ENCODE results near the gene TRIM2.
"Not testable (repeated sequence)": the region's sequence is repeated elsewhere in the genome, so short reads cannot be mapped to it uniquely, and the experiment has no call there.

Gene TRIM2

GRCh38 chr4:153204247-153204671 lies at the start of gene TRIM2:
TSS of gene TRIM2 (plus strand) at chr4:153204443. CDS start at chr4:153204531, 88 bp downstream.
- no peak for DNase-seq

GRCh38 chr4:153155686-153156085 lies 48.6 kb upstream of the TRIM2 start:
- DNase-seq = no peak

- peak in 4 of 6 experiments; percentile 2 to 25 (median 12) for DNase-seq
Measured at GRCh38 chr4:153156263-153156662, 48.0 kb upstream of the TRIM2 start.

- no peak for DNase-seq
Measured at GRCh38 chr4:153156721-153157120, 47.5 kb upstream of the TRIM2 start.

- DNase-seq = no peak
Measured at GRCh38 chr4:153159016-153159415, 45.2 kb upstream of the TRIM2 start.

GRCh38 chr4:153159728-153160221 lies 44.5 kb upstream of the TRIM2 start:
- no peak for DNase-seq

- DNase-seq = no peak
Measured at GRCh38 chr4:153160821-153161220, 43.4 kb upstream of the TRIM2 start.

- no peak for DNase-seq
Measured at GRCh38 chr4:153161226-153161963, 42.8 kb upstream of the TRIM2 start.

- not testable (repeated sequence) for DNase-seq
Measured at GRCh38 chr4:153165236-153165635, 39.0 kb upstream of the TRIM2 start.

GRCh38 chr4:153166716-153167501 lies 37.3 kb upstream of the TRIM2 start:
- no peak for DNase-seq

GRCh38 chr4:153169776-153170175 lies 34.5 kb upstream of the TRIM2 start:
- no peak for DNase-seq

GRCh38 chr4:153170407-153170806 lies 33.8 kb upstream of the TRIM2 start:
- DNase-seq = no peak

- no peak for DNase-seq
Measured at GRCh38 chr4:153174821-153175567, 29.2 kb upstream of the TRIM2 start.

GRCh38 chr4:153176938-153177337 lies 27.3 kb upstream of the TRIM2 start:
- no peak for DNase-seq

GRCh38 chr4:153177841-153178240 lies 26.4 kb upstream of the TRIM2 start:
- DNase-seq = no peak

GRCh38 chr4:153179100-153179499 lies 25.1 kb upstream of the TRIM2 start:
- DNase-seq = no peak

GRCh38 chr4:153181293-153181692 lies 22.9 kb upstream of the TRIM2 start:
- no peak for DNase-seq

GRCh38 chr4:153181700-153182099 lies 22.5 kb upstream of the TRIM2 start:
- no peak for DNase-seq

GRCh38 chr4:153183146-153183545 lies 21.1 kb upstream of the TRIM2 start:
- DNase-seq = no peak

- DNase-seq = no peak
Measured at GRCh38 chr4:153185331-153185852, 18.9 kb upstream of the TRIM2 start.

- DNase-seq = no peak
Measured at GRCh38 chr4:153186046-153186728, 18.1 kb upstream of the TRIM2 start.

All from stimulated activated naive CD4-positive, alpha-beta T cell (primary cell).